K562 (cell line): ENCODE measurements around the gene MME. TPM values are rescaled to one million over a fixed set of nuclear protein-coding genes. Genes with fewer than 3 reads are reported as not detected.
A peak's percentile ranks its signal among the peaks of the same experiment; 100 is the strongest.

Experiments
- CHD7 ChIP-seq: fragments of 200-600 bp; sonication (generic); IDR thresholded peaks from one replicate; pipeline ENCODE4 v1.6.1; 2012; ENCODE audit warnings: mild to moderate bottlenecking, low read depth, low read length, inconsistent platforms
- ELF2 ChIP-seq: fragments of 250-450 bp; sonication (Bioruptor Pico); IDR thresholded peaks from 2 replicates; pipeline ENCODE4 v1.5.0; 2021; ENCODE audit warnings: mild to moderate bottlenecking
- FOXK2 ChIP-seq, 2 experiments: fragments of 450-650 bp; IDR thresholded peaks in 1 of 2; conservative IDR thresholded peaks in 1 of 2; 2 replicates each; pipeline ENCODE4 v1.6.1; 2016; ENCODE audit warnings: low read depth in 2 of 2, mild to moderate bottlenecking in 1 of 2
- GTF2B ChIP-seq: IDR thresholded peaks from 2 replicates; pipeline ENCODE4 v1.6.1; 2011; ENCODE audit not compliant: insufficient read length; ENCODE audit errors: extremely low read depth
- HSF4 ChIP-seq: fragments of 250-450 bp; sonication (Bioruptor Pico); IDR thresholded peaks from 2 replicates; pipeline ENCODE4 v2.1.2; 2022; ENCODE audit warnings: mild to moderate bottlenecking, moderate library complexity, borderline replicate concordance
- PBX2 ChIP-seq, 2 experiments: IDR thresholded peaks in 1 of 2; conservative IDR thresholded peaks in 1 of 2; 2 replicates each; pipeline ENCODE4 v1.6.1; 2016; ENCODE audit warnings: low read depth in 2 of 2, mild to moderate bottlenecking in 1 of 2, missing compliant biosample characterization in 1 of 2, missing genetic modification characterization in 1 of 2, moderate library complexity in 1 of 2
- POLR2A ChIP-seq: fragments of 450-650 bp; conservative IDR thresholded peaks from 2 replicates; pipeline ENCODE4 v1.6.1; 2016
- THRA ChIP-seq: fragments of 450-650 bp; IDR thresholded peaks from 2 replicates; pipeline ENCODE4 v1.6.1; 2017; ENCODE audit warnings: mild to moderate bottlenecking, moderate library complexity
- ZBTB9 ChIP-seq: fragments of 450-650 bp; formaldehyde crosslinking; IDR thresholded peaks from 2 replicates; pipeline ENCODE4 v1.4.0; 2020; ENCODE audit warnings: mild to moderate bottlenecking, moderate library complexity
- polyA plus RNA-seq, 8 experiments: library from polyadenylated mRNA; depleted of rRNA in 4 of 8; stranded (reverse) in 5 of 8; unstranded in 3 of 8; fragments of >200 nt; fragmentation: Nextera tagmentation in 2 of 8; fragmentation: Illumina TruSeq in 1 of 8; extraction: Ambion mirVana in 2 of 8; extraction: Trizol in 1 of 8; gene quantifications; 2 replicates each; pipeline versions ENCODE4 v1.2.1 to v1.2.3, GENCODE V29; 2011 to 2014; ENCODE audit warnings: inconsistent platforms in 1 of 8, missing spikeins in 1 of 8
- total RNA-seq, 7 experiments: library from RNA; depleted of rRNA in 6 of 7; stranded (reverse); fragments of >200 nt in 6 of 7; fragmentation: Illumina TruSeq in 2 of 7; extraction: Trizol in 2 of 7; gene quantifications; 2 replicates each; pipeline versions ENCODE4 v1.2.1 to v1.2.3, GENCODE V29; 2011 to 2021; ENCODE audit warnings: low replicate concordance in 1 of 7

The MME gene
- total and polyA plus RNA-seq, 9 of the 15 experiments (the other 6 are each of a cell fraction or from before 2014, with no cell fraction given): 0.80 to 8.6 (median 2.5) TPM

GRCh38 chr3:155179437-155179827 is 99.3 kb downstream of the MME start (continued):
- TF ChIP-seq PBX2 (CRISPR knock-in tag; IDR thresholded peaks at IDR 0.05; ENCODE audit: low read depth): no peak
- TF ChIP-seq PBX2 (tag; conservative IDR thresholded peaks at IDR 0.05; ENCODE audit: low read depth): peak; percentile 70; the same call in 1 of the 2 replicates
- TF ChIP-seq POLR2A: no peak
- TF ChIP-seq CHD7: no peak
- 0 out of 4 replicates have a peak, but pooled peaks of 1 of the 2 experiments have one; percentile 45 for TF ChIP-seq FOXK2 (conservative IDR thresholded peaks at IDR 0.05 in 1 of 2, IDR thresholded peaks at IDR 0.05 in 1 of 2; ENCODE audit: low read depth in 2 of 2)
- TF ChIP-seq THRA: no peak
- no peak for TF ChIP-seq ELF2 (CRISPR knock-in tag)
- TF ChIP-seq ZBTB9 (CRISPR knock-in tag): no peak
- no peak for TF ChIP-seq GTF2B
- no peak for TF ChIP-seq HSF4 (CRISPR knock-in tag)
